Measurements from ENCODE around the gene ZNF444.

DNA sequence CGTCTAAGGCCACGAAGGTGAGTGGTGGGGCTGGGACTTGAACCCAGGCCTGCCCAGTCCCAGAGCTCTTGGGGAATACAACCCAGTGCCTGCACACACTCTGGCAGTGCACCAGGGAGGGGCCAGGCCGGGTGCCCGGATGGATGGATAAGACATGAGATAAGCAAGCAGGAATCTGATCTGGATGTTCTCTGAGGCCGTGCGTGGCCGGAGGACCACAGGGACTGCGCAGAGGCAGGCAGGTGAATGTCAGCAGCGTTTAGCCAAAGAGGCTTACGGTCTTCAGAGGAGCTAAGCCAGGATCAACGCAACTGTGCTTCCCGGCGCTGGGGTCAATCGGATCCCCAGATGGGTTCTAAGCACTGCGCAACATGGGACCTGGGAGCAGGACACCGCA, 21.5 kb upstream of the ZNF444 start:
- TF ChIP-seq EZH2phosphoT487 (IDR thresholded peaks at IDR 0.05; ENCODE audit: borderline replicate concordance), result no peak
- TF ChIP-seq, protein P1, sequence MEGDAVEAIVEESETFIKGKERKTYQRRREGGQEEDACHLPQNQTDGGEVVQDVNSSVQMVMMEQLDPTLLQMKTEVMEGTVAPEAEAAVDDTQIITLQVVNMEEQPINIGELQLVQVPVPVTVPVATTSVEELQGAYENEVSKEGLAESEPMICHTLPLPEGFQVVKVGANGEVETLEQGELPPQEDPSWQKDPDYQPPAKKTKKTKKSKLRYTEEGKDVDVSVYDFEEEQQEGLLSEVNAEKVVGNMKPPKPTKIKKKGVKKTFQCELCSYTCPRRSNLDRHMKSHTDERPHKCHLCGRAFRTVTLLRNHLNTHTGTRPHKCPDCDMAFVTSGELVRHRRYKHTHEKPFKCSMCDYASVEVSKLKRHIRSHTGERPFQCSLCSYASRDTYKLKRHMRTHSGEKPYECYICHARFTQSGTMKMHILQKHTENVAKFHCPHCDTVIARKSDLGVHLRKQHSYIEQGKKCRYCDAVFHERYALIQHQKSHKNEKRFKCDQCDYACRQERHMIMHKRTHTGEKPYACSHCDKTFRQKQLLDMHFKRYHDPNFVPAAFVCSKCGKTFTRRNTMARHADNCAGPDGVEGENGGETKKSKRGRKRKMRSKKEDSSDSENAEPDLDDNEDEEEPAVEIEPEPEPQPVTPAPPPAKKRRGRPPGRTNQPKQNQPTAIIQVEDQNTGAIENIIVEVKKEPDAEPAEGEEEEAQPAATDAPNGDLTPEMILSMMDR (conservative IDR thresholded peaks at IDR 0.05; ENCODE audit: low read length), result no peak
